HL-60 (cell line): Measurements from ENCODE around the gene KNOP1.

Experiments used
- DNase-seq, 2 experiments: peaks; one replicate each; pipeline ENCODE4 v3.0.0-alpha.2; 2010 to 2020; ENCODE audit warnings: low read depth in 1 of 2, low spot score in 1 of 2
- H3K27ac ChIP-seq: fragments of 250-450 bp; sonication (Bioruptor Pico); replicated peaks from 2 replicates; pipeline ENCODE4 v1.5.1; 2020; ENCODE audit warnings: mild to moderate bottlenecking, moderate library complexity
- H3K27me3 ChIP-seq: fragments of 250-450 bp; sonication (Bioruptor Pico); 2 replicates; pipeline ENCODE4 v1.5.1; 2021; ENCODE audit warnings: mild to moderate bottlenecking, moderate library complexity; ENCODE audit not compliant: insufficient read depth, poor library complexity, severe bottlenecking
- H3K4me3 ChIP-seq: replicated peaks from 2 replicates; pipeline ENCODE4 v1.5.1; 2011; ENCODE audit warnings: mild to moderate bottlenecking, control low read depth, low read length; ENCODE audit not compliant: insufficient read depth
- GABPA ChIP-seq: IDR thresholded peaks from 2 replicates; pipeline ENCODE4 v1.6.1; 2012; ENCODE audit warnings: low read depth
- POLR2AphosphoS5 ChIP-seq: IDR thresholded peaks from 2 replicates; pipeline ENCODE4 v1.6.1; 2012; ENCODE audit warnings: low read depth
- SPI1 ChIP-seq: IDR thresholded peaks from 2 replicates; pipeline ENCODE4 v1.6.1; 2012; ENCODE audit warnings: low read depth, mild to moderate bottlenecking, borderline replicate concordance
- TF ChIP-seq, protein P1 (sequence below): IDR thresholded peaks from 2 replicates; pipeline ENCODE4 v1.6.1; 2012; ENCODE audit warnings: low read depth; ENCODE audit not compliant: insufficient replicate concordance
- TF ChIP-seq, protein P2 (sequence below): IDR thresholded peaks from one replicate; pipeline ENCODE4 v1.5.1; 2011; ENCODE audit warnings: low read length, control low read depth, inconsistent platforms; ENCODE audit not compliant: insufficient read depth

KNOP1 gene

DNA sequence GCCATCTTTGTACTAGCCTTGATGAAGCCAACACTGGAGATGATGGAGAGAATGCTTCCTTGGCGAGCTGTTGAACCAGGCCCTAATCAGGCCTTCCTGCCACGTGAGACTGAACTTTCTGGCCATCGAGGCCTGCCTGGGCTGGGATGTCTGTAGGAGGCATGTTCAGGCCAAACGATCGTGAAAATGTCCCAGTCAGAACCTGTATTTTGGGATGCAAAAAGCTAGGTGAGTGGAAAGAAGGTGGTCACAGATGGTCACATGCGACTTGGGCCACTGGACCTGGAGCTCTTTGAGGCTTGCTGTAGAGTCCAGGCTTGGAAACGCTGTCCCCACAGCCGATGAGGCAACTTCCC, 12.9 kb downstream of the KNOP1 start:
- H3K27ac ChIP-seq = no peak overlapping the region
- H3K27me3 ChIP-seq = no peaks in the 10 kb centered on the region
- DNase-seq = no peak
- no peak overlapping the region for H3K4me3 ChIP-seq
- TF ChIP-seq POLR2AphosphoS5 (no peak), GABPA (no peak), SPI1 (no peak)
- TF ChIP-seq, protein P1, sequence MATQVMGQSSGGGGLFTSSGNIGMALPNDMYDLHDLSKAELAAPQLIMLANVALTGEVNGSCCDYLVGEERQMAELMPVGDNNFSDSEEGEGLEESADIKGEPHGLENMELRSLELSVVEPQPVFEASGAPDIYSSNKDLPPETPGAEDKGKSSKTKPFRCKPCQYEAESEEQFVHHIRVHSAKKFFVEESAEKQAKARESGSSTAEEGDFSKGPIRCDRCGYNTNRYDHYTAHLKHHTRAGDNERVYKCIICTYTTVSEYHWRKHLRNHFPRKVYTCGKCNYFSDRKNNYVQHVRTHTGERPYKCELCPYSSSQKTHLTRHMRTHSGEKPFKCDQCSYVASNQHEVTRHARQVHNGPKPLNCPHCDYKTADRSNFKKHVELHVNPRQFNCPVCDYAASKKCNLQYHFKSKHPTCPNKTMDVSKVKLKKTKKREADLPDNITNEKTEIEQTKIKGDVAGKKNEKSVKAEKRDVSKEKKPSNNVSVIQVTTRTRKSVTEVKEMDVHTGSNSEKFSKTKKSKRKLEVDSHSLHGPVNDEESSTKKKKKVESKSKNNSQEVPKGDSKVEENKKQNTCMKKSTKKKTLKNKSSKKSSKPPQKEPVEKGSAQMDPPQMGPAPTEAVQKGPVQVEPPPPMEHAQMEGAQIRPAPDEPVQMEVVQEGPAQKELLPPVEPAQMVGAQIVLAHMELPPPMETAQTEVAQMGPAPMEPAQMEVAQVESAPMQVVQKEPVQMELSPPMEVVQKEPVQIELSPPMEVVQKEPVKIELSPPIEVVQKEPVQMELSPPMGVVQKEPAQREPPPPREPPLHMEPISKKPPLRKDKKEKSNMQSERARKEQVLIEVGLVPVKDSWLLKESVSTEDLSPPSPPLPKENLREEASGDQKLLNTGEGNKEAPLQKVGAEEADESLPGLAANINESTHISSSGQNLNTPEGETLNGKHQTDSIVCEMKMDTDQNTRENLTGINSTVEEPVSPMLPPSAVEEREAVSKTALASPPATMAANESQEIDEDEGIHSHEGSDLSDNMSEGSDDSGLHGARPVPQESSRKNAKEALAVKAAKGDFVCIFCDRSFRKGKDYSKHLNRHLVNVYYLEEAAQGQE = no peak
- TF ChIP-seq, protein P2, sequence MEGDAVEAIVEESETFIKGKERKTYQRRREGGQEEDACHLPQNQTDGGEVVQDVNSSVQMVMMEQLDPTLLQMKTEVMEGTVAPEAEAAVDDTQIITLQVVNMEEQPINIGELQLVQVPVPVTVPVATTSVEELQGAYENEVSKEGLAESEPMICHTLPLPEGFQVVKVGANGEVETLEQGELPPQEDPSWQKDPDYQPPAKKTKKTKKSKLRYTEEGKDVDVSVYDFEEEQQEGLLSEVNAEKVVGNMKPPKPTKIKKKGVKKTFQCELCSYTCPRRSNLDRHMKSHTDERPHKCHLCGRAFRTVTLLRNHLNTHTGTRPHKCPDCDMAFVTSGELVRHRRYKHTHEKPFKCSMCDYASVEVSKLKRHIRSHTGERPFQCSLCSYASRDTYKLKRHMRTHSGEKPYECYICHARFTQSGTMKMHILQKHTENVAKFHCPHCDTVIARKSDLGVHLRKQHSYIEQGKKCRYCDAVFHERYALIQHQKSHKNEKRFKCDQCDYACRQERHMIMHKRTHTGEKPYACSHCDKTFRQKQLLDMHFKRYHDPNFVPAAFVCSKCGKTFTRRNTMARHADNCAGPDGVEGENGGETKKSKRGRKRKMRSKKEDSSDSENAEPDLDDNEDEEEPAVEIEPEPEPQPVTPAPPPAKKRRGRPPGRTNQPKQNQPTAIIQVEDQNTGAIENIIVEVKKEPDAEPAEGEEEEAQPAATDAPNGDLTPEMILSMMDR = no peak

DNA sequence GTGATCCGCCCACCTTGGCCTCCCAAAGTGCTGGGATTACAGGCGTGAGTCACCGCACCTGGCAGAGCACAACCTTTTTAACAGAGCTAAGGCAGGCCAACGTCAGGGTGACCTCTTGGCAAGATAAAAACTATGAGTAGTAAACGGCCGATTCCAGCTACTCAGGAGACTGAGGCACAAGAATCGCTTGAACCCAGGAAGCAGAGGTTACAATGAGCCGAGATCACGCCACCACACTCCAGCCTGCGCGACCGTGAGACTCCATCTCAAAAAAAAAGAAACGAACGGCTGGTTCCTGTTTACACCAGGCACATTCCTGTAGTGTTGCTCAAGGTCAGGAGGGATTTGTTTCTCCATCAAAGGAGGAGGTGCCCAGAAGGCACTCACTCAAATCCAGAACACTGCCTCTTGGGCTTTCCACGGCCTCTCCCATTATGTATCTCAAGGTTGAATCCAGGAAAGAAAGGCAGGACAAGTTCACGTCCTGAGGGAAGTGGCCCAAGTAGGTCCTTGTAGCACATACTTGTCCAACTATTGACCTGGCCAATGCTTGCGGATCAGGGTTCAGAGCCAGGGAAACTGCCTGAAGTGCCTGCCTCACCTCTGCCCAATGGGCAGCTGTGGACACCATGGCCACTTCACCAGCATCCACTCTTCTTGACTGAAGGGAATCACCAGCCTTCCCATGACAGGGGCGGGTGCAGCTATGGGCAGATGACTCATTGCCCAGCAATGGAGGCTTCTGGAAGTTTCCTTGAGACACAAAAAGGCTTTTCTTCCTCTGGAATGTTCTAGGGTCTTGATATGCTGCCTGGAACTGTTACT, 13.5 kb downstream of the KNOP1 start:
- no peak overlapping the region for H3K27ac ChIP-seq
- DNase-seq = no peak
- TF ChIP-seq POLR2AphosphoS5 (no peak), GABPA (no peak), SPI1 (no peak)
- TF ChIP-seq, protein P1 = no peak
- TF ChIP-seq, protein P2 = no peak

DNA sequence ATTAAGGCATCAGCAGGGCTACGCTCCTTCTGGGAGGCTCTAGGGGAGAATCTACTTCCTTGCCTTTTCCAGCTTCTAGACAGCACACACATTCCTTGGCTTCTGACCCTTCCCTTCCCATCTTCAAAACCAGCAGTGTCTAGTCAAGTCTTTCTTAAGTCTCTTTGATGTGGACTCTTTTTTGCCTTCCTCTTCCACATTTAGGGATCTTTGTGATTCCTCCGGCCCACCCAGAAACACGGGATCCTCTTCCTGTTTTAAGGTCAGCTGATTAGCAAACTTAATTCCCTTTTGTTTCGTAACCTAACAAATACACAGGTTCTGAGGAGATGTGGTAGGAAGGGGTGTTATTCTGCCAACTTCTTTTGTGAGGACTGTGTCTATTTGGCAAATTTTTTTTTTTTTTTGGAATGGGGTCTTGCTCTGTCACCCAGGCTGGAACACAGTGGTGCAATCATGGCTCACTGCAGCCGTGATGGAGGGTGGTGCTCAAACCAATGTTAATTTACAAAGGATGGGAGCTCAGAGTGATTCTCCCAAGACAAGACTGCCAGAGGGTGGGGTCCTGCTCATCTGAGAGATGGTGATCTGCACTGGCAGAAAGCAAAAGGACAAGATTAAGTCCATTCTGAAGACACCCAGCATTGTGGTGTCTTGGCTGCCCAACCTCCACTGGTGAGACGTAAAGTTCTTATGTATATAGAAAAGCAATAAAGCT, 14.7 kb downstream of the KNOP1 start:
- H3K27me3 ChIP-seq = no peaks in the 10 kb centered on the region
- H3K27ac ChIP-seq = no peak overlapping the region
- no peak for DNase-seq
- no peak for TF ChIP-seq POLR2AphosphoS5
- no peak for TF ChIP-seq SPI1
- no peak for TF ChIP-seq GABPA
- TF ChIP-seq, protein P2 = no peak
- TF ChIP-seq, protein P1 = no peak
- H3K4me3 ChIP-seq = no peak overlapping the region

More for the DNA sequence above, 13.5 kb downstream of the KNOP1 start:
- Histone ChIP-seq H3K27me3 (no peaks in the 10 kb centered on the region), H3K4me3 (no peak overlapping the region)
